HUES64 (cell line): ENCODE data around the gene SLC22A4.

Source experiments
- H3K27ac ChIP-seq: 2 replicates; pipeline ENCODE4 v1.7.0; 2013; ENCODE audit warnings: low read depth, low read length, inconsistent platforms
- H3K27me3 ChIP-seq: 2 replicates; pipeline ENCODE4 v1.6.1; 2013; ENCODE audit warnings: mild to moderate bottlenecking, low read length; ENCODE audit not compliant: insufficient read depth
- H3K36me3 ChIP-seq: 2 replicates; pipeline ENCODE4 v1.6.1; 2013; ENCODE audit warnings: mild to moderate bottlenecking, low read length; ENCODE audit not compliant: insufficient read depth
- H3K4me1 ChIP-seq: 2 replicates; pipeline ENCODE4 v1.6.1; 2013; ENCODE audit warnings: mild to moderate bottlenecking, low read length, moderate library complexity; ENCODE audit not compliant: insufficient read depth
- H3K4me3 ChIP-seq: 2 replicates; pipeline ENCODE4 v1.5.1; 2013; ENCODE audit warnings: mild to moderate bottlenecking, low read length, moderate library complexity
- H3K9ac ChIP-seq: 2 replicates; pipeline ENCODE4 v1.6.1; 2013; ENCODE audit warnings: mild to moderate bottlenecking, low read depth, low read length
- H3K9me3 ChIP-seq: 2 replicates; pipeline ENCODE4 v1.6.1; 2013; ENCODE audit warnings: low read depth, low read length; ENCODE audit not compliant: insufficient read depth
- WGBS: fragments of 150-250, 120-280 bp; methylation state at CpG from one replicate; pipeline ENCODE4 v1.1.7; 2013; ENCODE audit warnings: missing lambda C conversion rate; 5-methylcytosine and 5-hydroxymethylcytosine counted together

Gene SLC22A4

DNA sequence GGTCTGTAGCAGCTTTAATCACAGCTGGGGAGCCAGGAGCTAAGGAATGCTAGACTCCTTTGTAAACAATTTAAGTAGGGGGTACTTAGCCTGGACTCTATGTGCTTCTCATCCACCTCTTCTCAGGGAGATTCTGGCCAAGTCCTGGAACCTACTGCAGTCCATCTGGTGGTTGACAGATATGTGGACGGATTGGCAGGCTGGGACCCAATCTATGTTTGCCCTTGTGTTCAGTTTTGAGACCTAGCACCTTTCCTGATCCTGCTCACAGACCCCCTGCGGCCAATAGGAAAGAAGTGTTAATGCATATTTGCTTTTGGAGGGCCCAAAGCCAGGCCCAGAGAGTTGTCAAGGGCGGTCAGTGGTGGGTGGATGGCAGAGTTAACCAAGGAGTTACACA is 81.8 kb downstream of the SLC22A4 start:
- 86% methylated on average over 3 of the region's 3 CpGs for WGBS
- Histone ChIP-seq H3K4me3 (no peak overlapping the region), H3K27me3 (peaks cover 11% of the 10 kb centered on the region), H3K9ac (no peak overlapping the region), H3K36me3 (no peaks in the 10 kb centered on the region), H3K4me1 (no peaks in the 10 kb centered on the region), H3K9me3 (no peaks in the 10 kb centered on the region), H3K27ac (no peak overlapping the region)

GRCh38 chr5:132376694-132377641 is 82.8 kb downstream of the SLC22A4 start:
- H3K27ac ChIP-seq: no peak overlapping the region
- H3K4me3 ChIP-seq: no peak overlapping the region
- WGBS: 95% methylated on average over 16 of the region's 16 CpGs
- H3K36me3 ChIP-seq: no peaks in the 10 kb centered on the region
- no peaks in the 10 kb centered on the region for H3K9me3 ChIP-seq
- H3K9ac ChIP-seq: no peak overlapping the region
- H3K27me3 ChIP-seq: peaks cover under 1% of the 10 kb centered on the region; the same call in 1 of the 2 replicates
- no peaks in the 10 kb centered on the region for H3K4me1 ChIP-seq

GRCh38 chr5:132377738-132378137 is 83.5 kb downstream of the SLC22A4 start:
- H3K27me3 ChIP-seq: no peaks in the 10 kb centered on the region
- WGBS: 84% methylated on average over 7 of the region's 7 CpGs
- no peak overlapping the region for H3K4me3 ChIP-seq
- H3K9ac ChIP-seq: no peak overlapping the region
- H3K4me1 ChIP-seq: no peaks in the 10 kb centered on the region
- no peaks in the 10 kb centered on the region for H3K9me3 ChIP-seq
- H3K27ac ChIP-seq: no peak overlapping the region
- no peaks in the 10 kb centered on the region for H3K36me3 ChIP-seq

GRCh38 chr5:132378580-132378979 is 84.4 kb downstream of the SLC22A4 start:
- no peak overlapping the region for H3K9ac ChIP-seq
- WGBS: 96% methylated on average over 3 of the region's 3 CpGs

GRCh38 chr5:132380047-132380446 is 85.9 kb downstream of the SLC22A4 start:
- Histone ChIP-seq H3K36me3 (no peaks in the 10 kb centered on the region), H3K4me3 (no peak overlapping the region)
- WGBS: 91% methylated on average over 6 of the region's 6 CpGs

More at GRCh38 chr5:132378580-132378979, 84.4 kb downstream of the SLC22A4 start:
- no peaks in the 10 kb centered on the region for H3K27me3 ChIP-seq
- H3K4me3 ChIP-seq: no peak overlapping the region
- no peaks in the 10 kb centered on the region for H3K36me3 ChIP-seq
- no peaks in the 10 kb centered on the region for H3K4me1 ChIP-seq
- no peak overlapping the region for H3K27ac ChIP-seq
- no peaks in the 10 kb centered on the region for H3K9me3 ChIP-seq

GRCh38 chr5:132380741-132381140 is 86.5 kb downstream of the SLC22A4 start:
- no peaks in the 10 kb centered on the region for H3K27me3 ChIP-seq
- no peak overlapping the region for H3K27ac ChIP-seq
- H3K36me3 ChIP-seq: no peaks in the 10 kb centered on the region
- no peaks in the 10 kb centered on the region for H3K9me3 ChIP-seq
- H3K4me1 ChIP-seq: no peaks in the 10 kb centered on the region
- 90% methylated on average over 2 of the region's 2 CpGs for WGBS
- no peak overlapping the region for H3K9ac ChIP-seq
- H3K4me3 ChIP-seq: no peak overlapping the region

More at GRCh38 chr5:132380047-132380446, 85.9 kb downstream of the SLC22A4 start:
- no peaks in the 10 kb centered on the region for H3K27me3 ChIP-seq
- H3K9me3 ChIP-seq: no peaks in the 10 kb centered on the region
- H3K4me1 ChIP-seq: no peaks in the 10 kb centered on the region
- no peak overlapping the region for H3K9ac ChIP-seq
- no peak overlapping the region for H3K27ac ChIP-seq

- Histone ChIP-seq H3K27ac (no peak overlapping the region), H3K4me1 (no peaks in the 10 kb centered on the region), H3K9ac (no peak overlapping the region), H3K9me3 (no peaks in the 10 kb centered on the region), H3K4me3 (no peak overlapping the region), H3K36me3 (no peaks in the 10 kb centered on the region), H3K27me3 (no peaks in the 10 kb centered on the region)
- WGBS: 94% methylated on average over 1 of the region's 1 CpG
These were observed 87.4 kb downstream of the SLC22A4 start for GRCh38 chr5:132381614-132382013.

DNA sequence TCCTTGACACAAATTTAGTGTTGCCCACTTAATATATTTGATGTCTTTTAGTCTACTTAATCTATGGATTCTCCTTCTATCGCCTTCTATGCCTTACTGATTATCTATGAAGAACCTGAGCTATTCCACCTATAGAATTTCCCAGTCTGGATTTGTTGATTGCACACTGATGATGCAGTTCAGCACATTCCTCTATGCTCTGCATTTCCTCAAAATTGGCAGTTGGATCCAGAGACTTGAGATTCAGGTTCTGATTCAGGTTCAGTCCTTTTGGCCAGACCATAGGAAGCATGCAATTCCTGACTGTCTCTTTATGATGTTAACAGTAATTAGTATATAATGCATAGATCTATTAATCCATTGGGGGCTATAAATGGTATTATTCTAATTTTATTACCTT is 89.1 kb downstream of the SLC22A4 start:
- H3K4me1 ChIP-seq: peaks cover 11% of the 10 kb centered on the region
- no peaks in the 10 kb centered on the region for H3K9me3 ChIP-seq
- H3K27me3 ChIP-seq: no peaks in the 10 kb centered on the region
- WGBS: 90% methylated on average over 1 of the region's 1 CpG
- H3K27ac ChIP-seq: no peak overlapping the region
- no peak overlapping the region for H3K9ac ChIP-seq
- no peak overlapping the region for H3K4me3 ChIP-seq
- no peaks in the 10 kb centered on the region for H3K36me3 ChIP-seq

DNA sequence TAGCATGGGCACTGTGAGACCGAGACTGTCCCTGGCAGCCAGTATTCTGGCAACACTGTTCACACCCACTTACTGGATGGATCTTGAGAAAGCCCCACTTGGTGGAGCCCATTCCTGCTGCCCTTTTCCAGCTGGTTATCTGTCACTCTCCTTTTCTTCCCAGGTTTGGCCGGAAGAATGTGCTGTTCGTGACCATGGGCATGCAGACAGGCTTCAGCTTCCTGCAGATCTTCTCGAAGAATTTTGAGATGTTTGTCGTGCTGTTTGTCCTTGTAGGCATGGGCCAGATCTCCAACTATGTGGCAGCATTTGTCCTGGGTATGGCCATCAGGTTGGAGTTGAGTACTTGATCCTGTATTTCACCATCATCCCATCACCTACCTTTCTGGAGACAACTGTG is 89.8 kb downstream of the SLC22A4 start:
- 93% methylated on average over 5 of the region's 5 CpGs for WGBS
- Histone ChIP-seq H3K4me1 (peaks cover 17% of the 10 kb centered on the region), H3K27me3 (no peaks in the 10 kb centered on the region), H3K36me3 (no peaks in the 10 kb centered on the region), H3K9me3 (no peaks in the 10 kb centered on the region), H3K27ac (no peak overlapping the region), H3K9ac (no peak overlapping the region), H3K4me3 (no peak overlapping the region)

- Histone ChIP-seq H3K27ac (no peak overlapping the region), H3K9me3 (no peaks in the 10 kb centered on the region), H3K27me3 (no peaks in the 10 kb centered on the region), H3K9ac (no peak overlapping the region), H3K4me3 (no peak overlapping the region), H3K36me3 (no peaks in the 10 kb centered on the region), H3K4me1 (peaks cover 17% of the 10 kb centered on the region)
- WGBS: 92% methylated on average over 4 of the region's 4 CpGs
These were observed 90.4 kb downstream of the SLC22A4 start for GRCh38 chr5:132384506-132385050.

- H3K9ac ChIP-seq: no peak overlapping the region
- H3K27ac ChIP-seq: no peak overlapping the region
- WGBS: 79% methylated on average over 9 of the region's 9 CpGs
These were observed 91.3 kb downstream of the SLC22A4 start for GRCh38 chr5:132385326-132386105.

More at GRCh38 chr5:132385326-132386105, 91.3 kb downstream of the SLC22A4 start:
- Histone ChIP-seq H3K4me1 (peaks cover 25% of the 10 kb centered on the region), H3K36me3 (no peaks in the 10 kb centered on the region), H3K27me3 (no peaks in the 10 kb centered on the region), H3K9me3 (no peaks in the 10 kb centered on the region), H3K4me3 (no peak overlapping the region)
